GM18870 (cell line): ENCODE data around the gene DHRS1.

Experiments used
- ATAC-seq: cut with Tn5 transposase; IDR thresholded peaks from one replicate; pipeline ENCODE4 v1.9.1; 2021; ENCODE audit warnings: moderate library complexity; ENCODE audit not compliant: unreplicated experiment

DHRS1 gene

GRCh38 chr14:24285351-24285750 lies 14.2 kb downstream of the DHRS1 start:
- ATAC-seq: no peak

- no peak for ATAC-seq
Observed at GRCh38 chr14:24284501-24285035, 15.0 kb downstream of the DHRS1 start.

GRCh38 chr14:24283796-24284460 lies 15.7 kb downstream of the DHRS1 start:
- no peak for ATAC-seq

GRCh38 chr14:24282736-24283135 lies 16.8 kb downstream of the DHRS1 start:
- ATAC-seq: no peak

- ATAC-seq: no peak
Observed at GRCh38 chr14:24281636-24282035, 17.9 kb downstream of the DHRS1 start.

- no peak for ATAC-seq
Observed at GRCh38 chr14:24280797-24281460, 18.7 kb downstream of the DHRS1 start.

GRCh38 chr14:24279301-24280186 lies 20.0 kb downstream of the DHRS1 start:
- ATAC-seq: no peak

GRCh38 chr14:24278424-24278823 lies 21.2 kb downstream of the DHRS1 start:
- ATAC-seq: no peak

GRCh38 chr14:24277606-24278321 lies 21.8 kb downstream of the DHRS1 start:
- ATAC-seq: no peak

GRCh38 chr14:24277071-24277470 lies 22.5 kb downstream of the DHRS1 start:
- no peak for ATAC-seq

GRCh38 chr14:24274101-24274543 lies 25.5 kb downstream of the DHRS1 start:
- peak; percentile 71 for ATAC-seq

GRCh38 chr14:24273422-24273998 lies 26.1 kb downstream of the DHRS1 start:
- no peak for ATAC-seq

- no peak for ATAC-seq
Observed at GRCh38 chr14:24272467-24272866, 27.1 kb downstream of the DHRS1 start.

GRCh38 chr14:24271834-24272263 lies 27.7 kb downstream of the DHRS1 start:
- no peak for ATAC-seq

- peak; percentile 46 for ATAC-seq
Observed at GRCh38 chr14:24271134-24271833, 28.3 kb downstream of the DHRS1 start, which contains the start of gene RABGGTA. Gene RABGGTA (minus strand): TSS chr14:24271597. CDS start chr14:24271115, 482 bp downstream.

GRCh38 chr14:24270537-24271133 lies 28.9 kb downstream of the DHRS1 start:
- ATAC-seq: no peak

GRCh38 chr14:24269910-24270536 lies 29.6 kb downstream of the DHRS1 start:
- no peak for ATAC-seq

- no peak for ATAC-seq
Observed at GRCh38 chr14:24269368-24269767, 30.2 kb downstream of the DHRS1 start.

GRCh38 chr14:24268225-24268624 lies 31.4 kb downstream of the DHRS1 start:
- ATAC-seq: no peak
